Spleen (tissue), 11 donors: ENCODE results near the gene ST13. TPM values are rescaled to one million over a fixed set of nuclear protein-coding genes. Genes with fewer than 3 reads are reported as not detected.

ENCODE experiments used
- DNase-seq: peaks from one replicate; pipeline ENCODE4 v3.0.0-alpha.2; 2020
- H3K27ac ChIP-seq, 8 donors: fragments of 200-600 bp; sonication (generic) in 7 of 8; 1 replicate in 4 of 8; 2 replicates in 4 of 8; pipeline versions ENCODE4 v1.5.0 to v1.8.0; 2016 to 2021; ENCODE audit warnings: inconsistent platforms in 4 of 8, mild to moderate bottlenecking in 4 of 8, moderate library complexity in 1 of 8
- H3K27me3 ChIP-seq, 7 donors: fragments of 200-600 bp; sonication (generic) in 6 of 7; replicated peaks in 1 of 7; 1 replicate in 4 of 7; 2 replicates in 3 of 7; pipeline versions ENCODE4 v1.5.0 to v1.8.0; 2016 to 2021; ENCODE audit warnings: inconsistent platforms in 3 of 7, mild to moderate bottlenecking in 1 of 7
- H3K36me3 ChIP-seq, 6 donors: fragments of 200-600 bp; sonication (generic) in 5 of 6; 1 replicate in 4 of 6; 2 replicates in 2 of 6; pipeline versions ENCODE4 v1.5.0 to v1.8.0; 2016 to 2021; ENCODE audit warnings: inconsistent platforms in 2 of 6
- H3K4me1 ChIP-seq, 6 donors: fragments of 200-600 bp; sonication (generic) in 5 of 6; 1 replicate in 3 of 6; 2 replicates in 3 of 6; pipeline versions ENCODE4 v1.5.0 to v1.8.0; 2016 to 2021; ENCODE audit warnings: inconsistent platforms in 3 of 6
- H3K4me3 ChIP-seq, 8 donors: fragments of 200-600 bp; sonication (generic) in 7 of 8; 1 replicate in 4 of 8; 2 replicates in 4 of 8; pipeline versions ENCODE4 v1.5.0 to v1.8.0; 2016 to 2021; ENCODE audit warnings: inconsistent platforms in 4 of 8, mild to moderate bottlenecking in 4 of 8, moderate library complexity in 2 of 8
- H3K9me3 ChIP-seq, 8 donors: fragments of 200-600 bp; sonication (generic) in 7 of 8; 1 replicate in 4 of 8; 2 replicates in 4 of 8; pipeline versions ENCODE4 v1.5.0 to v1.8.0; 2016 to 2021; ENCODE audit warnings: inconsistent platforms in 4 of 8
- POLR2A ChIP-seq, 3 donors: fragments of 450-650 bp; IDR thresholded peaks; one replicate each; pipeline ENCODE4 v1.5.1; 2017; ENCODE audit warnings: antibody characterized with exemption in 3 of 3, mild to moderate bottlenecking in 1 of 3
- POLR2AphosphoS5 ChIP-seq, 3 donors: sonication (generic); formaldehyde crosslinking; IDR thresholded peaks; one replicate each; pipeline ENCODE4 v1.5.1; 2017; ENCODE audit warnings: antibody characterized with exemption in 3 of 3
- WGBS, 5 donors: extraction: QIAGEN DNeasy Blood & Tissue Kit in 3 of 5; methylation state at CpG; one replicate each; pipeline versions ENCODE4 v1.1.5 to v1.1.7; 2013 to 2018; 5-methylcytosine and 5-hydroxymethylcytosine counted together
- intact Hi-C: fragments of 100-400 bp; cut with DNase I; formaldehyde crosslinking; loops from one replicate; pipeline ENCODE4 v1.15.0; 2023; ENCODE audit warnings: low total_unique reads
- polyA plus RNA-seq, 3 donors: library from polyadenylated mRNA; stranded (reverse); fragments of 200-250 nt; gene quantifications; one replicate each; pipeline ENCODE4 v1.2.1, GENCODE V29; 2013
- total RNA-seq, 7 donors: library from RNA; depleted of rRNA in 3 of 7; stranded (reverse); fragments of >200 nt in 3 of 7; fragmentation: NEBNext Ultra II Directional in 4 of 7; extraction: Animal tissue kit (Norgen Biotek cat#: 25700) in 4 of 7; gene quantifications; one replicate each; pipeline versions ENCODE4 v1.1.0 to v1.2.1, GENCODE V29; 2016 to 2021
- TF ChIP-seq, protein P1 (sequence below), 11 experiments: fragments of 200-600 bp in 7 of 11; fragments of 450-650 bp in 4 of 11; sonication (generic) in 4 of 11; IDR thresholded peaks in 8 of 11; conservative IDR thresholded peaks in 3 of 11; 1 replicate in 7 of 11; 2 replicates in 4 of 11; pipeline versions ENCODE4 v1.4.0 to v1.8.0; 2016 to 2021; ENCODE audit warnings: antibody characterized with exemption in 11 of 11, inconsistent platforms in 4 of 11, mild to moderate bottlenecking in 1 of 11
- donor health status: healthy with polysubstance abuse.
- donor health status: DM: no; HTN: no; CAD: no; lungs with moderate emphysema.
- donor health status: DM: no; HTN: no; CAD: no.
- donor health status: Bipolar disorder and iron deficiency.
- donor health status: healthy.
- donor health status: DM: no; HTN: no; CAD: no.
- donor health status: DM: yes; HTN: yes; CAD: no.

ST13 gene
- total and polyA plus RNA-seq, 10 donors: 56.2 to 162 (median 107) TPM

- intact Hi-C loops: no loop called here
- H3K9me3 ChIP-seq: no peaks in the 10 kb centered on the region
- WGBS, 5 donors: 89 to 97% (median 93%) methylated on average over 2 of the region's 2 CpGs
- H3K4me1 ChIP-seq: peaks cover 0 to 24% (median 10%) of the 10 kb centered on the region in 6 donors
- H3K27me3 ChIP-seq: no peaks in the 10 kb centered on the region
- H3K36me3 ChIP-seq: peaks cover 0 to 32% (median 6%) of the 10 kb centered on the region in 6 donors
- no peak for DNase-seq
- H3K4me3 ChIP-seq: no peak overlapping the region
- no peak overlapping the region for H3K27ac ChIP-seq
- TF ChIP-seq POLR2AphosphoS5 (IDR thresholded peaks at IDR 0.05): no peak
These were observed 10.7 kb upstream of the ST13 start for GRCh38 chr22:40867109-40867508.

GRCh38 chr22:40862537-40862936 is 6.1 kb upstream of the ST13 start:
- no peak overlapping the region for H3K4me3 ChIP-seq
- no peak for DNase-seq
- TF ChIP-seq POLR2A (IDR thresholded peaks at IDR 0.05) (no peak), POLR2AphosphoS5 (IDR thresholded peaks at IDR 0.05) (no peak)
- TF ChIP-seq, protein P1, sequence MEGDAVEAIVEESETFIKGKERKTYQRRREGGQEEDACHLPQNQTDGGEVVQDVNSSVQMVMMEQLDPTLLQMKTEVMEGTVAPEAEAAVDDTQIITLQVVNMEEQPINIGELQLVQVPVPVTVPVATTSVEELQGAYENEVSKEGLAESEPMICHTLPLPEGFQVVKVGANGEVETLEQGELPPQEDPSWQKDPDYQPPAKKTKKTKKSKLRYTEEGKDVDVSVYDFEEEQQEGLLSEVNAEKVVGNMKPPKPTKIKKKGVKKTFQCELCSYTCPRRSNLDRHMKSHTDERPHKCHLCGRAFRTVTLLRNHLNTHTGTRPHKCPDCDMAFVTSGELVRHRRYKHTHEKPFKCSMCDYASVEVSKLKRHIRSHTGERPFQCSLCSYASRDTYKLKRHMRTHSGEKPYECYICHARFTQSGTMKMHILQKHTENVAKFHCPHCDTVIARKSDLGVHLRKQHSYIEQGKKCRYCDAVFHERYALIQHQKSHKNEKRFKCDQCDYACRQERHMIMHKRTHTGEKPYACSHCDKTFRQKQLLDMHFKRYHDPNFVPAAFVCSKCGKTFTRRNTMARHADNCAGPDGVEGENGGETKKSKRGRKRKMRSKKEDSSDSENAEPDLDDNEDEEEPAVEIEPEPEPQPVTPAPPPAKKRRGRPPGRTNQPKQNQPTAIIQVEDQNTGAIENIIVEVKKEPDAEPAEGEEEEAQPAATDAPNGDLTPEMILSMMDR (IDR thresholded peaks at IDR 0.05 in 8 of 11, conservative IDR thresholded peaks at IDR 0.05 in 3 of 11): no peak
- H3K27me3 ChIP-seq: no peaks in the 10 kb centered on the region
- H3K36me3 ChIP-seq: peaks cover 0 to 25% (median 0%) of the 10 kb centered on the region in 6 donors
- peaks cover 11 to 56% (median 25%) of the 10 kb centered on the region in 6 donors for H3K4me1 ChIP-seq
- intact Hi-C loops: no loop called here
- no peak overlapping the region for H3K27ac ChIP-seq
- H3K9me3 ChIP-seq: no peaks in the 10 kb centered on the region
- WGBS, 5 donors: 93 to 97% (median 94%) methylated on average over 2 of the region's 2 CpGs

GRCh38 chr22:40862013-40862412 is 5.6 kb upstream of the ST13 start, which contains the start of gene DNAJB7:
Gene DNAJB7 (minus strand): TSS chr22:40862113. CDS start chr22:40861994, 119 bp downstream.
- H3K36me3 ChIP-seq: peaks cover 0 to 25% (median 0%) of the 10 kb centered on the region in 6 donors
- peaks cover 12 to 61% (median 29%) of the 10 kb centered on the region in 6 donors for H3K4me1 ChIP-seq
- no peaks in the 10 kb centered on the region for H3K9me3 ChIP-seq
- H3K4me3 ChIP-seq: no peak within 1 kb of the TSS
- intact Hi-C loops: no loop called here
- DNase-seq: no peak
- TF ChIP-seq POLR2A (IDR thresholded peaks at IDR 0.05) (no peak), POLR2AphosphoS5 (IDR thresholded peaks at IDR 0.05) (no peak)
- TF ChIP-seq, protein P1 (IDR thresholded peaks at IDR 0.05 in 8 of 11, conservative IDR thresholded peaks at IDR 0.05 in 3 of 11): no peak
- no peaks in the 10 kb centered on the region for H3K27me3 ChIP-seq
- H3K27ac ChIP-seq: no peak within 1 kb of the TSS
- 85 to 96% (median 88%) methylated on average over 3 of the region's 3 CpGs for WGBS, 5 donors

GRCh38 chr22:40857309-40857855 is 943 bp upstream of the ST13 start:
- Histone ChIP-seq H3K9me3 (no peaks in the 10 kb centered on the region), H3K27me3 (no peaks in the 10 kb centered on the region), H3K27ac (peak overlapping the region; percentile 93 to 100 (median 97)), H3K4me3 (peak overlapping the region; percentile 74 to 93 (median 85)), H3K36me3 (peaks cover 0 to 24% (median 0%) of the 10 kb centered on the region in 6 donors), H3K4me1 (peaks cover 38 to 77% (median 56%) of the 10 kb centered on the region in 6 donors)
- no peak for DNase-seq
- intact Hi-C loops: no loop called here
- WGBS, 5 donors: 6 to 8% (median 7%) methylated on average over 17 to 18 of the region's 18 CpGs
- TF ChIP-seq, protein P1 (IDR thresholded peaks at IDR 0.05 in 8 of 11, conservative IDR thresholded peaks at IDR 0.05 in 3 of 11): no peak
- TF ChIP-seq POLR2AphosphoS5 (IDR thresholded peaks at IDR 0.05) (no peak), POLR2A (IDR thresholded peaks at IDR 0.05) (no peak)
